Smooth muscle cell (in vitro differentiated cells): ENCODE data around the gene ITPKC. TPM values are rescaled to one million over a fixed set of nuclear protein-coding genes. Genes with fewer than 3 reads are reported as not detected.

Experiments
- DNase-seq: peaks from one replicate; lab custom pipeline; 2025; ENCODE audit not compliant: unreplicated experiment; lab: John Stamatoyannopoulos, UW
- H2AFZ ChIP-seq: fragments of 200-600 bp; sonication (generic); 2 replicates; pipeline ENCODE4 v1.6.0; 2016; ENCODE audit warnings: antibody characterized with exemption, low read depth, mild to moderate bottlenecking
- H3F3A ChIP-seq: fragments of 200-600 bp; sonication (generic); 2 replicates; pipeline ENCODE4 v1.6.0; 2017; ENCODE audit warnings: antibody characterized with exemption, low read depth
- H3K27ac ChIP-seq: fragments of 200-600 bp; sonication (generic); 2 replicates; pipeline ENCODE4 v1.5.1; 2016; ENCODE audit warnings: low read depth, mild to moderate bottlenecking
- H3K27me3 ChIP-seq: fragments of 200-600 bp; sonication (generic); 2 replicates; pipeline ENCODE4 v1.6.1; 2016; ENCODE audit warnings: low read depth, mild to moderate bottlenecking
- H3K36me3 ChIP-seq: fragments of 200-600 bp; sonication (generic); 2 replicates; pipeline ENCODE4 v1.5.1; 2016; ENCODE audit warnings: low read depth
- H3K4me1 ChIP-seq: fragments of 200-600 bp; sonication (generic); 2 replicates; pipeline ENCODE4 v1.5.1; 2016; ENCODE audit warnings: low read depth
- H3K4me2 ChIP-seq: fragments of 200-600 bp; sonication (generic); 2 replicates; pipeline ENCODE4 v1.6.0; 2016; ENCODE audit warnings: mild to moderate bottlenecking
- H3K4me3 ChIP-seq: fragments of 200-600 bp; sonication (generic); 2 replicates; pipeline ENCODE4 v1.5.1; 2016; ENCODE audit warnings: mild to moderate bottlenecking
- H3K79me2 ChIP-seq: fragments of 200-600 bp; sonication (generic); 2 replicates; pipeline ENCODE4 v1.6.0; 2016; ENCODE audit warnings: low read depth, mild to moderate bottlenecking
- H3K9ac ChIP-seq: fragments of 200-600 bp; sonication (generic); 2 replicates; pipeline ENCODE4 v1.6.0; 2016; ENCODE audit warnings: low read depth
- H3K9me3 ChIP-seq: fragments of 200-600 bp; sonication (generic); replicated peaks from 2 replicates; pipeline ENCODE4 v1.5.1; 2016; ENCODE audit warnings: low read depth
- H4K20me1 ChIP-seq: fragments of 200-600 bp; sonication (generic); 2 replicates; pipeline ENCODE4 v1.6.0; 2016; ENCODE audit warnings: low read depth
- WGBS: methylation state at CpG from one replicate; pipeline ENCODE4 v1.1.7; 2016; ENCODE audit warnings: low lambda C conversion rate; 5-methylcytosine and 5-hydroxymethylcytosine counted together
- polyA plus RNA-seq: library from polyadenylated mRNA; unstranded; fragments of >200 nt; fragmentation: Nextera tagmentation; extraction: Ambion mirVana; gene quantifications from 2 replicates; pipeline ENCODE4 v1.2.1, GENCODE V29; 2016
- total RNA-seq: library from RNA; depleted of rRNA; stranded (reverse); fragments of >200 nt; gene quantifications from 2 replicates; pipeline ENCODE4 v1.2.3, GENCODE V29; 2014
- TF ChIP-seq, protein P1 (sequence below): fragments of 200-600 bp; sonication (generic); IDR thresholded peaks from 2 replicates; pipeline ENCODE4 v1.5.1; 2017; ENCODE audit warnings: borderline replicate concordance, mild to moderate bottlenecking, antibody characterized with exemption; ENCODE audit not compliant: insufficient read depth, poor library complexity, severe bottlenecking

ITPKC gene
- total and polyA plus RNA-seq, 2 experiments from 2014 or later = 24.1 to 25.0 TPM

DNA sequence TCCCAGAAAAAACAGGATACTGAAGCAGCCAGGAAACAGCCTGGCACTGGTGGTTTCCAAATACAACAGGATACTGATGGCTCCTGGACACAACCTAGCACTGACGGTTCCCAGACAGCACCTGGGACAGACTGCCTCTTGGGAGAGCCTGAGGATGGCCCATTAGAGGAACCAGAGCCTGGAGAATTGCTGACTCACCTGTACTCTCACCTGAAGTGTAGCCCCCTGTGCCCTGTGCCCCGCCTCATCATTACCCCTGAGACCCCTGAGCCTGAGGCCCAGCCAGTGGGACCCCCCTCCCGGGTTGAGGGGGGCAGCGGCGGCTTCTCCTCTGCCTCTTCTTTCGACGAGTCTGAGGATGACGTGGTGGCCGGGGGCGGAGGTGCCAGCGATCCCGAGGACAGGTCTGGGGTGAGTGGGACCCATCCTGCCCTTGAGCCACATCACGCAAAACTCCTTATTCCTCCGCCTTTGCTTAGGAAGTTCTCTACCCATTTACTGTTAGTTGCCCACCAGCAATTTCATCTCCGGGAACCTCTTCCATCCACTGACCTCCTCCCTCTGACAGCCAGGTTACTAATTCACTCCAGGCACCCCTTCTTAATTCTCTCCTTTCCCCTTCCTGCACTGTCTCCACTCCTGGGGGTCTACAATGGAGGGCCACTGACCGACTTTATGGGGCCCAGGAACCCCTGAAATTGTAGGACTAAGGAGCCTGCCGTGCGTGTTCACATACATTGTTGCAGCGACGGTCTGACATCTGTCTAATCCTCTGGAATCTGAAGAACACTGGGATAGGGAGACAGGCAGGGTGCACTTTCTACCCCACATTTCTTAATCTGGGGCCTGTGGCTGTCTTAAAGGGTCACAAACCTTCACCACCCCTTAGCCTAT is 1.2 kb downstream of the ITPKC start:
- Histone ChIP-seq H3K27ac (peak overlapping the region; percentile 98), H3K9ac (peak overlapping the region; percentile 92), H3K36me3 (no peaks in the 10 kb centered on the region), H3K9me3 (no peaks in the 10 kb centered on the region), H3K79me2 (peaks cover 58% of the 10 kb centered on the region), H4K20me1 (peaks cover 39% of the 10 kb centered on the region), H3K4me1 (peaks cover 10% of the 10 kb centered on the region), H3K27me3 (no peaks in the 10 kb centered on the region), H3K4me2 (peak overlapping the region; percentile 91), H3F3A (peaks cover 16% of the 10 kb centered on the region), H2AFZ (no peak overlapping the region), H3K4me3 (peak overlapping the region; percentile 78)
- DNase-seq = peak; percentile 8
- 5% methylated on average over 19 of the region's 20 CpGs for WGBS
- TF ChIP-seq, protein P1, sequence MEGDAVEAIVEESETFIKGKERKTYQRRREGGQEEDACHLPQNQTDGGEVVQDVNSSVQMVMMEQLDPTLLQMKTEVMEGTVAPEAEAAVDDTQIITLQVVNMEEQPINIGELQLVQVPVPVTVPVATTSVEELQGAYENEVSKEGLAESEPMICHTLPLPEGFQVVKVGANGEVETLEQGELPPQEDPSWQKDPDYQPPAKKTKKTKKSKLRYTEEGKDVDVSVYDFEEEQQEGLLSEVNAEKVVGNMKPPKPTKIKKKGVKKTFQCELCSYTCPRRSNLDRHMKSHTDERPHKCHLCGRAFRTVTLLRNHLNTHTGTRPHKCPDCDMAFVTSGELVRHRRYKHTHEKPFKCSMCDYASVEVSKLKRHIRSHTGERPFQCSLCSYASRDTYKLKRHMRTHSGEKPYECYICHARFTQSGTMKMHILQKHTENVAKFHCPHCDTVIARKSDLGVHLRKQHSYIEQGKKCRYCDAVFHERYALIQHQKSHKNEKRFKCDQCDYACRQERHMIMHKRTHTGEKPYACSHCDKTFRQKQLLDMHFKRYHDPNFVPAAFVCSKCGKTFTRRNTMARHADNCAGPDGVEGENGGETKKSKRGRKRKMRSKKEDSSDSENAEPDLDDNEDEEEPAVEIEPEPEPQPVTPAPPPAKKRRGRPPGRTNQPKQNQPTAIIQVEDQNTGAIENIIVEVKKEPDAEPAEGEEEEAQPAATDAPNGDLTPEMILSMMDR = no peak

DNA sequence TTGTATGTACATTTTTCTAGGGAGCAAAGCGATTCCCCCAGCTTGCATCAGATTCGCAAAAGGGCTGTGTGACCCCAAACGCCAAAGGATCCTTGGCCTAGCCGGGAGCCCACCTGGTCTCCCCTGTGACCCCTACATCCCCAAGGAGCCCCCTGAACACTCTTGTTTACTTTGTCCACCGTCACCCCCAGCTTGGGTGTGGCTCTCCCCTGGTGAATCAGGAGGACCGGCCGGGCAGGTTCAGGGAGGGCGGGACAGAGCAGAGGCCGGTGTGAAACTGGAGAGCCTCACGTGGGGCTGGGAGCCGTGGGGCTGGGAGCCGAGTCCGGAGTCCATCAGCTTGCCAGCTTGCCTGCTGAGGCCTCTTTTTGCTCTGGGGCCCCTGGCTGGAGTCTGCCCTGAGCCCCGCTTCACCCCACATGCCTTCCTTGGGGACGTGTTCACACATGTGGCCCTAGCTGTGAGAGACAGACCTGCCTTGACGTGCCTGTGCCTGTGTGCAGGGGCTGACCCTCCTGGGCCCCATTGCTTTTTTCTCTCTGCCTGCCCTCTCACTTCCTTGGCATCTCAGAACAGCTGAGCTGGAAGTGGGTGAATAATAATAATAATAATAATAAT is 2.0 kb downstream of the ITPKC start:
- TF ChIP-seq, protein P1 = no peak
- Histone ChIP-seq H4K20me1 (peaks cover 47% of the 10 kb centered on the region), H3K27ac (peak overlapping the region; percentile 98), H3K9me3 (no peaks in the 10 kb centered on the region), H3K4me3 (peak overlapping the region; percentile 78), H3K27me3 (no peaks in the 10 kb centered on the region), H3K79me2 (peaks cover 66% of the 10 kb centered on the region), H3F3A (peaks cover 16% of the 10 kb centered on the region), H3K4me2 (peak overlapping the region; percentile 91), H3K36me3 (no peaks in the 10 kb centered on the region), H3K4me1 (peaks cover 10% of the 10 kb centered on the region), H2AFZ (no peak overlapping the region), H3K9ac (peak overlapping the region; percentile 92)
- DNase-seq = peak; percentile 17
- whole genome bisulfite sequencing = 3% methylated on average over 13 of the region's 16 CpGs

DNA sequence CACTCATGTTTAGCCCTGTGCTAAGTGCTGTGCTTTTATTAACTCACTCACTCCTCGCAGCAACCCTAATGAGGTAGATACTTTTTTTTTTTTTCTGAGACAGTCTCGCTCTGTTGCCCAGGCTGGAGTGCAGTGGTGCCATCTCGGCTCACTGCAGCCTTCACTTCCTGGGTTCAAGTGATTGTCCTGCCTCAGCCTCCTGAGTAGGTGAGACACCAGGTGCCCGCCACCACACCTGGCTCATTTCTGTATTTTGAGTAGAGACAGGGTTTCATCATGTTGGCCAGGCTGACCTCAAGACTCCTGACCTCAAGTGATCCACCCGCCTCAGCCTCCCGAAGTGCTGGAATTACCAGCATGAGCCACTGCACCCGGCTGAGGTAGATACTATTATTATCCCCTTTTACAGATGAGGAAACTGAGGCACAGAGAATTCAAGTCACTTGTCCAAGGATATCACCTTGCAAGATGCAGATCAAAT is 2.5 kb downstream of the ITPKC start:
- TF ChIP-seq, protein P1 = no peak
- Histone ChIP-seq H4K20me1 (peaks cover 53% of the 10 kb centered on the region), H3F3A (peaks cover 16% of the 10 kb centered on the region), H2AFZ (no peak overlapping the region), H3K4me3 (peak overlapping the region; percentile 78), H3K27ac (peak overlapping the region; percentile 98), H3K4me1 (peaks cover 10% of the 10 kb centered on the region), H3K9ac (peak overlapping the region; percentile 92), H3K27me3 (no peaks in the 10 kb centered on the region), H3K4me2 (peak overlapping the region; percentile 91), H3K9me3 (no peaks in the 10 kb centered on the region), H3K36me3 (no peaks in the 10 kb centered on the region), H3K79me2 (peaks cover 71% of the 10 kb centered on the region)
- WGBS = 53% methylated on average over 7 of the region's 7 CpGs
- DNase-seq = no peak
